OCI-LY1 (cell line): Measurements from ENCODE around the gene RPRD1A.

Experiments used
- H2AFZ ChIP-seq: fragments of 200-600 bp; sonication (generic), shearing (Covaris generic); 2 replicates; pipeline ENCODE4 v1.6.0; 2014; ENCODE audit warnings: antibody characterized with exemption, mild to moderate bottlenecking, low read length
- H3F3A ChIP-seq: fragments of 200-600 bp; sonication (generic), shearing (Covaris generic); 2 replicates; pipeline ENCODE4 v1.6.0; 2014; ENCODE audit warnings: mild to moderate bottlenecking, antibody characterized with exemption, low read length, moderate library complexity; ENCODE audit not compliant: insufficient read depth
- H3K27ac ChIP-seq: fragments of 200-600 bp; sonication (generic); 2 replicates; pipeline ENCODE4 v1.5.1; 2014; ENCODE audit warnings: low read length, mixed run types, mild to moderate bottlenecking, low read depth; ENCODE audit not compliant: poor library complexity, severe bottlenecking
- H3K27me3 ChIP-seq: fragments of 200-600 bp; sonication (generic); 2 replicates; pipeline ENCODE4 v1.6.0; 2014; ENCODE audit warnings: antibody characterized with exemption, mild to moderate bottlenecking, low read length, moderate library complexity; ENCODE audit not compliant: insufficient read depth
- H3K36me3 ChIP-seq: fragments of 200-600 bp; sonication (generic); 2 replicates; pipeline ENCODE4 v1.6.1; 2014; ENCODE audit warnings: mild to moderate bottlenecking, antibody characterized with exemption, low read length, moderate library complexity, mixed read lengths; ENCODE audit not compliant: insufficient read depth
- H3K4me1 ChIP-seq: fragments of 200-600 bp; sonication (generic); 2 replicates; pipeline ENCODE4 v1.5.1; 2014; ENCODE audit warnings: mild to moderate bottlenecking, low read length, moderate library complexity; ENCODE audit not compliant: insufficient read depth, severe bottlenecking
- H3K4me2 ChIP-seq: fragments of 200-600 bp; sonication (generic), shearing (Covaris generic); 2 replicates; pipeline ENCODE4 v1.6.1; 2014; ENCODE audit warnings: low read length
- H3K4me3 ChIP-seq: fragments of 200-600 bp; sonication (generic); 2 replicates; pipeline ENCODE4 v1.5.1; 2014; ENCODE audit warnings: low read length, low read depth, mild to moderate bottlenecking, mixed read lengths; ENCODE audit not compliant: poor library complexity, severe bottlenecking
- H3K79me2 ChIP-seq: fragments of 200-600 bp; shearing (Covaris generic); 2 replicates; pipeline ENCODE4 v1.6.1; 2016; ENCODE audit warnings: mixed run types, low read length, mixed read lengths; ENCODE audit not compliant: insufficient read depth
- H3K9ac ChIP-seq: fragments of 200-600 bp; sonication (generic), shearing (Covaris generic); 2 replicates; pipeline ENCODE4 v1.6.1; 2014; ENCODE audit warnings: mild to moderate bottlenecking, low read length, mixed read lengths
- H3K9me2 ChIP-seq: fragments of 200-600 bp; sonication (generic), shearing (Covaris generic); 2 replicates; pipeline ENCODE4 v1.6.1; 2014; ENCODE audit warnings: low read depth, mild to moderate bottlenecking, low read length, mixed read lengths
- H3K9me3 ChIP-seq: fragments of 200-600 bp; shearing (Covaris generic); 2 replicates; pipeline ENCODE4 v1.6.1; 2014; ENCODE audit warnings: low read length, mixed read lengths
- H4K20me1 ChIP-seq: fragments of 200-600 bp; sonication (generic), shearing (Covaris generic); 2 replicates; pipeline ENCODE4 v1.6.0; 2016; ENCODE audit warnings: mild to moderate bottlenecking, low read length; ENCODE audit not compliant: insufficient read depth
- EZH2 ChIP-seq: fragments of 200-600 bp; sonication (generic), shearing (Covaris generic); IDR thresholded peaks from 2 replicates; pipeline ENCODE4 v1.8.0; 2017; ENCODE audit warnings: borderline replicate concordance, mixed run types, mild to moderate bottlenecking, antibody characterized with exemption, low read length, moderate library complexity, mixed read lengths
- TF ChIP-seq, protein P1 (sequence below): fragments of 200-600 bp; sonication (generic), shearing (Covaris generic); IDR thresholded peaks from 2 replicates; pipeline ENCODE4 v1.5.1; 2017; ENCODE audit warnings: mild to moderate bottlenecking, antibody characterized with exemption, low read length, moderate library complexity, mixed read lengths

The RPRD1A gene

DNA sequence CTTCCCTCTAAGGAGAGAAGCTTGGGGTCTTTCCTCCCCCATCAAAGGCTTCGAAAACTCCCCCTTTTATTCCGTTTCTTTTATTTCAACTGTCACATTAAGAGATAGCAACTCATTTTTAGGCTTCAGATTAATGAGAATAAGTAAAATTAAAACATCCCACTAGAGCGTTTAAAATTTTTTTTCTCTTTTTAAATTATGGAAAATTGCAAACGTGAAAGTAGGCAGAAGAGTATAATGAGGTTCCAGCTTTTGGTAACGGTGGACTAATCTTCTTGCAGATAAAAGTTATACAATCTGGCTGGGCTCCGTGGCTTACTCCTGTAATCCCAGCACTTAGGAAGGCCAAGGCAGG lies 116.8 kb downstream of the RPRD1A start:
- H3K9ac ChIP-seq, result no peak overlapping the region
- no peak for TF ChIP-seq EZH2
- TF ChIP-seq, protein P1, sequence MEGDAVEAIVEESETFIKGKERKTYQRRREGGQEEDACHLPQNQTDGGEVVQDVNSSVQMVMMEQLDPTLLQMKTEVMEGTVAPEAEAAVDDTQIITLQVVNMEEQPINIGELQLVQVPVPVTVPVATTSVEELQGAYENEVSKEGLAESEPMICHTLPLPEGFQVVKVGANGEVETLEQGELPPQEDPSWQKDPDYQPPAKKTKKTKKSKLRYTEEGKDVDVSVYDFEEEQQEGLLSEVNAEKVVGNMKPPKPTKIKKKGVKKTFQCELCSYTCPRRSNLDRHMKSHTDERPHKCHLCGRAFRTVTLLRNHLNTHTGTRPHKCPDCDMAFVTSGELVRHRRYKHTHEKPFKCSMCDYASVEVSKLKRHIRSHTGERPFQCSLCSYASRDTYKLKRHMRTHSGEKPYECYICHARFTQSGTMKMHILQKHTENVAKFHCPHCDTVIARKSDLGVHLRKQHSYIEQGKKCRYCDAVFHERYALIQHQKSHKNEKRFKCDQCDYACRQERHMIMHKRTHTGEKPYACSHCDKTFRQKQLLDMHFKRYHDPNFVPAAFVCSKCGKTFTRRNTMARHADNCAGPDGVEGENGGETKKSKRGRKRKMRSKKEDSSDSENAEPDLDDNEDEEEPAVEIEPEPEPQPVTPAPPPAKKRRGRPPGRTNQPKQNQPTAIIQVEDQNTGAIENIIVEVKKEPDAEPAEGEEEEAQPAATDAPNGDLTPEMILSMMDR, result no peak; the same call in 1 of the 2 replicates
- H2AFZ ChIP-seq, result no peak overlapping the region
- H3F3A ChIP-seq, result no peaks in the 10 kb centered on the region
- H3K27ac ChIP-seq, result no peak overlapping the region
- no peaks in the 10 kb centered on the region; the same call in 1 of the 2 replicates for H3K36me3 ChIP-seq
- H3K4me1 ChIP-seq, result no peaks in the 10 kb centered on the region
- no peaks in the 10 kb centered on the region for H3K27me3 ChIP-seq
- peaks cover 6% of the 10 kb centered on the region; the same call in 1 of the 2 replicates for H3K9me3 ChIP-seq
- no peaks in the 10 kb centered on the region for H3K9me2 ChIP-seq
- no peaks in the 10 kb centered on the region for H3K79me2 ChIP-seq
- H3K4me3 ChIP-seq, result no peak overlapping the region
- H4K20me1 ChIP-seq, result no peaks in the 10 kb centered on the region
- H3K4me2 ChIP-seq, result no peak overlapping the region

DNA sequence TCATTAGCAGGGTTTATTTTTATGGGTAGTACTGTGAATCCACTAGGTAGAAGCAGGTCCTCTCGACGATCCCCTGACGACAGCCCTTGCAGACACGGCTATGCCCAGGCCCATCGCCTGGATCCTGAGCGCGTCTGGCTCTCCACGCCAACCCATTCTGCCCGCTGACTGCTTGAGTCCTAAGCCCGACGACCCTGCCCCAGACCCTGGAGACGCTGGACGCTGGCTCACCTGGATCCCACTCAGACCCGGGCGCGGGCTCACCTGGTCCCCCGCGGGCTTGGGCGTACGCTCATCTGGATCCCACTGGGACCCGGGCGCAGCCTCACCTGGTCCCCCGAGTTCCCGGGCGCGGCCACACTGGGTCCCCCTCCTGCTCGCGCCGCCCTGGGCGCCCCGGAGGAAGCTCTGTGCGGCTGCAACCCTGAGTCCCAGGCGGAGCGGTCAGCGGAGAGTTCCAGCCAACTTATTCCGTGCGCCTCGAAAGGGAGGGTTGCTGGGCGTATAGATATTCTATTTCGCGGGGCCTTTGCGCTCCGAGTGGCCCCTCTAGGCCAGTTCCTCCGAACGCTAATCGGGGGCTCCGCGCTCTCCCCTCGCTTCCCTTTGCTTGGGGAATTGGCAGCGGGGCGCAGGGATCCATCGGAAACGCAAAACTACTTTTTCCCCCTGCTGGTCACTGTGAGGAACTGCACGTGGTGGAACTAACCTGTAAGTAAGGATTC lies 117.3 kb downstream of the RPRD1A start:
- TF ChIP-seq EZH2, result no peak
- TF ChIP-seq, protein P1, result peak; percentile 67
- Histone ChIP-seq H3K79me2 (no peaks in the 10 kb centered on the region), H3K9ac (no peak overlapping the region), H3K27me3 (no peaks in the 10 kb centered on the region), H3K9me3 (peaks cover 6% of the 10 kb centered on the region; the same call in 1 of the 2 replicates), H4K20me1 (no peaks in the 10 kb centered on the region), H3K36me3 (no peaks in the 10 kb centered on the region; the same call in 1 of the 2 replicates), H3K27ac (no peak overlapping the region), H3K9me2 (no peaks in the 10 kb centered on the region), H3K4me1 (no peaks in the 10 kb centered on the region), H3F3A (no peaks in the 10 kb centered on the region), H3K4me2 (no peak overlapping the region), H2AFZ (no peak overlapping the region), H3K4me3 (no peak overlapping the region)

DNA sequence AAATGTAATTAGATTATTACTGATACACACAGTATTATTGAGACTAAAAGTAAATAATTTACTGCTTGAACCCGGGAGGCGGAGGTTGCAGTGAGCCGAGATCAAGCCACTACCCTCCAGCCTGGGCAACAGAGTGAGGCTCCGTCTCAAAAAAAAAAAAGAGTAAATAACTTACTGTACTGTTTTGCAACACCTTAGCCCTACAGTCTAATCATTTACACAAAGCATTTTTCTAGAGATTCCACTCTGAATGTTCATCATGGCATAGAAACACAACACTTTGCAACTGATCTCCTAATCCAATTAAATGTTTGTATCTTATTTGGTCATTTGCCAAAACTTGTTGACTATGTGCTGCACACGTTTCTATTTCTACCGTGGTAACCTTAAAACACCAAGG lies 118.3 kb downstream of the RPRD1A start:
- Histone ChIP-seq H4K20me1 (no peaks in the 10 kb centered on the region), H3K9me3 (peaks cover 6% of the 10 kb centered on the region; the same call in 1 of the 2 replicates), H2AFZ (no peak overlapping the region), H3K27ac (no peak overlapping the region), H3F3A (no peaks in the 10 kb centered on the region), H3K4me2 (no peak overlapping the region), H3K79me2 (no peaks in the 10 kb centered on the region), H3K4me3 (no peak overlapping the region), H3K9ac (no peak overlapping the region), H3K36me3 (no peaks in the 10 kb centered on the region; the same call in 1 of the 2 replicates), H3K9me2 (no peaks in the 10 kb centered on the region), H3K4me1 (no peaks in the 10 kb centered on the region), H3K27me3 (no peaks in the 10 kb centered on the region)
- TF ChIP-seq, protein P1, result no peak
- no peak for TF ChIP-seq EZH2
